H9 (cell line): Measurements from ENCODE around the gene LILRB3. TPM values are rescaled to one million over a fixed set of nuclear protein-coding genes. Genes with fewer than 3 reads are reported as not detected.
"Not testable (repeated sequence)": the region's sequence is repeated elsewhere in the genome, so short reads cannot be mapped to it uniquely, and the experiment has no call there.

Experiments
- DNase-seq: peaks from one replicate; pipeline ENCODE4 v3.0.0-alpha.2; 2017
- H2AFZ ChIP-seq: one replicate; pipeline ENCODE4 v1.6.1; 2013; ENCODE audit warnings: mild to moderate bottlenecking, low read length, control low read depth, moderate library complexity
- H2AK5ac ChIP-seq: 2 replicates; pipeline ENCODE4 v1.6.1; 2013; ENCODE audit warnings: low read length, control low read depth, mixed read lengths; ENCODE audit not compliant: insufficient read length
- H2BK120ac ChIP-seq: one replicate; pipeline ENCODE4 v1.6.1; 2013; ENCODE audit warnings: low read depth, mild to moderate bottlenecking, low read length, control low read depth, inconsistent platforms; ENCODE audit not compliant: poor library complexity, severe bottlenecking
- H2BK12ac ChIP-seq: 2 replicates; pipeline ENCODE4 v1.6.1; 2013; ENCODE audit warnings: low read length, control low read depth, mixed read lengths, low read depth; ENCODE audit not compliant: insufficient read length
- H2BK15ac ChIP-seq: 2 replicates; pipeline ENCODE4 v1.6.1; 2013; ENCODE audit warnings: low read depth, low read length, control low read depth
- H2BK20ac ChIP-seq: one replicate; pipeline ENCODE4 v1.6.1; 2013; ENCODE audit warnings: low read depth, mild to moderate bottlenecking, low read length, control low read depth, inconsistent platforms; ENCODE audit not compliant: poor library complexity, severe bottlenecking
- H2BK5ac ChIP-seq: 2 replicates; pipeline ENCODE4 v1.6.1; 2013; ENCODE audit warnings: low read length, control low read depth, mixed read lengths; ENCODE audit not compliant: insufficient read length
- H3K14ac ChIP-seq: 2 replicates; pipeline ENCODE4 v1.6.1; 2013; ENCODE audit warnings: low read length, control low read depth; ENCODE audit not compliant: insufficient read depth
- H3K18ac ChIP-seq: 2 replicates; pipeline ENCODE4 v1.6.1; 2013; ENCODE audit warnings: low read depth, mild to moderate bottlenecking, mixed read lengths, low read length, control low read depth; ENCODE audit not compliant: insufficient read length
- H3K23ac ChIP-seq: 2 replicates; pipeline ENCODE4 v1.6.1; 2013; ENCODE audit warnings: low read length, control low read depth, mixed read lengths, low read depth; ENCODE audit not compliant: insufficient read length
- H3K23me2 ChIP-seq: 2 replicates; pipeline ENCODE4 v1.6.1; 2013; ENCODE audit warnings: low read depth, mild to moderate bottlenecking, mixed read lengths, low read length, control low read depth; ENCODE audit not compliant: insufficient read length, poor library complexity, severe bottlenecking
- H3K27ac ChIP-seq: 2 replicates; pipeline ENCODE4 v1.5.1; 2013; ENCODE audit warnings: low read length, control low read depth, mixed read lengths, low read depth; ENCODE audit not compliant: insufficient read length
- H3K27me3 ChIP-seq: 2 replicates; pipeline ENCODE4 v1.6.1; 2013; ENCODE audit warnings: low read length, control low read depth, inconsistent platforms; ENCODE audit not compliant: insufficient read depth
- H3K4ac ChIP-seq: 2 replicates; pipeline ENCODE4 v1.6.1; 2013; ENCODE audit warnings: low read depth, mild to moderate bottlenecking, control low read depth, inconsistent platforms, low read length, moderate library complexity
- H3K4me1 ChIP-seq: 2 replicates; pipeline ENCODE4 v1.6.1; 2013; ENCODE audit warnings: low read length, control low read depth, inconsistent platforms; ENCODE audit not compliant: insufficient read depth
- H3K4me2 ChIP-seq: 2 replicates; pipeline ENCODE4 v1.6.1; 2013; ENCODE audit warnings: low read length, control low read depth, mixed read lengths; ENCODE audit not compliant: insufficient read length, insufficient read depth
- H3K56ac ChIP-seq: 2 replicates; pipeline ENCODE4 v1.6.1; 2013; ENCODE audit warnings: low read depth, mild to moderate bottlenecking, mixed read lengths, low read length, control low read depth; ENCODE audit not compliant: insufficient read length
- H3K79me1 ChIP-seq: 2 replicates; pipeline ENCODE4 v1.6.1; 2013; ENCODE audit warnings: low read depth, mild to moderate bottlenecking, moderate library complexity, low read length, control low read depth, inconsistent platforms; ENCODE audit not compliant: insufficient read depth, poor library complexity, severe bottlenecking
- H3K79me2 ChIP-seq: 2 replicates; pipeline ENCODE4 v1.6.1; 2013; ENCODE audit warnings: low read length, control low read depth, inconsistent platforms; ENCODE audit not compliant: insufficient read depth
- H3K9ac ChIP-seq: 2 replicates; pipeline ENCODE4 v1.6.1; 2013; ENCODE audit warnings: low read length, control low read depth, mixed read lengths; ENCODE audit not compliant: insufficient read length; ENCODE audit errors: extremely low read depth
- H3K9me3 ChIP-seq: one replicate; pipeline ENCODE4 v1.6.1; 2013; ENCODE audit warnings: low read depth, low read length, inconsistent platforms; ENCODE audit not compliant: control insufficient read depth
- H3T11ph ChIP-seq: one replicate; pipeline ENCODE4 v1.6.1; 2013; ENCODE audit warnings: mild to moderate bottlenecking, low read length, control low read depth, inconsistent platforms
- H4K20me1 ChIP-seq: one replicate; pipeline ENCODE4 v1.6.1; 2013; ENCODE audit not compliant: control insufficient read depth, insufficient read length, insufficient read depth
- H4K5ac ChIP-seq: 2 replicates; pipeline ENCODE4 v1.6.1; 2013; ENCODE audit warnings: low read depth, mild to moderate bottlenecking, mixed read lengths, low read length, control low read depth; ENCODE audit not compliant: insufficient read length
- H4K8ac ChIP-seq: replicated peaks from 2 replicates; pipeline ENCODE4 v1.6.1; 2013; ENCODE audit warnings: low read length, control low read depth, mixed read lengths, low read depth; ENCODE audit not compliant: insufficient read length
- H4K91ac ChIP-seq: 2 replicates; pipeline ENCODE4 v1.6.1; 2013; ENCODE audit warnings: low read depth, mild to moderate bottlenecking, moderate library complexity, mixed read lengths, low read length, control low read depth; ENCODE audit not compliant: insufficient read length
- H3K27ac Mint-ChIP-seq, 3 experiments: 2 replicates in 2 of 3; 3 replicates in 1 of 3; pipeline ENCODE4 v1.8.0; 2020 to 2021; ENCODE audit warnings: mixed read lengths in 3 of 3, mild to moderate bottlenecking in 1 of 3, moderate library complexity in 1 of 3
- H3K27me3 Mint-ChIP-seq: 2 replicates; pipeline ENCODE4 v1.8.0; 2021; ENCODE audit warnings: low read depth, mild to moderate bottlenecking, moderate library complexity, mixed read lengths
- H3K36me3 Mint-ChIP-seq, 3 experiments: 2 replicates in 2 of 3; 3 replicates in 1 of 3; pipeline ENCODE4 v1.8.0; 2020 to 2021; ENCODE audit warnings: low read depth in 3 of 3, mixed read lengths in 3 of 3; ENCODE audit not compliant: insufficient read depth in 1 of 3
- H3K4me1 Mint-ChIP-seq, 2 experiments: 2 replicates each; pipeline ENCODE4 v1.8.0; 2020; ENCODE audit warnings: mixed read lengths in 2 of 2
- H3K4me3 Mint-ChIP-seq, 2 experiments: 2 replicates in 1 of 2; 3 replicates in 1 of 2; pipeline ENCODE4 v1.8.0; 2020 to 2021; ENCODE audit warnings: mild to moderate bottlenecking in 2 of 2, mixed read lengths in 2 of 2, moderate library complexity in 1 of 2
- H3K9me3 Mint-ChIP-seq, 2 experiments: 2 replicates in 1 of 2; 3 replicates in 1 of 2; pipeline ENCODE4 v1.8.0; 2020; ENCODE audit warnings: mild to moderate bottlenecking in 2 of 2, mixed read lengths in 2 of 2, moderate library complexity in 1 of 2
- CTCF ChIP-seq: fragments of 200-600 bp; sonication (generic); conservative IDR thresholded peaks from 3 replicates; pipeline ENCODE4 v1.8.0; 2021; ENCODE audit warnings: antibody characterized with exemption, mild to moderate bottlenecking
- WGBS: extraction: QIAGEN DNeasy Blood & Tissue Kit; methylation state at CpG from one replicate; pipeline ENCODE4 v1.1.7; 2013; ENCODE audit warnings: missing lambda C conversion rate, low lambda C conversion rate, mixed read lengths; ENCODE audit not compliant: insufficient read length; ENCODE audit errors: extremely low coverage; 5-methylcytosine and 5-hydroxymethylcytosine counted together
- total RNA-seq: library from RNA; stranded (reverse); gene quantifications from 2 replicates; pipeline ENCODE4 v1.2.1, GENCODE V29; 2021

Gene LILRB3
- total RNA-seq, 1 experiment from 2014 or later = not detected

GRCh38 chr19:54196536-54196935, 26.3 kb downstream of the LILRB3 start:
- Histone ChIP-seq H3K4me1 (peaks cover 3% of the 10 kb centered on the region; the same call in 1 of the 2 replicates), H3K18ac (no peak overlapping the region), H3K27ac (no peak overlapping the region), H3K4ac (no peak overlapping the region), H3K56ac (no peak overlapping the region), H2BK20ac (no peak overlapping the region), H2BK5ac (no peak overlapping the region), H3K79me1 (peaks cover under 1% of the 10 kb centered on the region), H4K5ac (no peak overlapping the region), H3K4me2 (no peak overlapping the region), H2BK15ac (no peak overlapping the region), H3K27me3 (no peaks in the 10 kb centered on the region), H2BK120ac (no peak overlapping the region), H3K9me3 (no peaks in the 10 kb centered on the region), H4K91ac (no peak overlapping the region), H3T11ph (no peak overlapping the region), H3K9ac (no peak overlapping the region), H4K20me1 (no peaks in the 10 kb centered on the region), H3K23ac (no peak overlapping the region), H3K14ac (no peak overlapping the region), H4K8ac (no peak overlapping the region), H3K79me2 (peaks cover 8% of the 10 kb centered on the region; the same call in 1 of the 2 replicates), H2AFZ (no peak overlapping the region), H2BK12ac (no peak overlapping the region), H3K23me2 (peaks cover 10% of the 10 kb centered on the region), H2AK5ac (no peak overlapping the region)
- H3K9me3 Mint-ChIP-seq = no peaks in the 10 kb centered on the region
- TF ChIP-seq CTCF = no peak
- H3K4me1 Mint-ChIP-seq = peaks cover 12 to 23% of the 10 kb centered on the region in 2 experiments
- H3K27me3 Mint-ChIP-seq = no peaks in the 10 kb centered on the region; the same call in 1 of the 2 replicates
- no peak overlapping the region for H3K4me3 Mint-ChIP-seq
- peaks cover 30 to 56% (median 53%) of the 10 kb centered on the region in 3 experiments for H3K36me3 Mint-ChIP-seq
- no peak overlapping the region for H3K27ac Mint-ChIP-seq
- no peak for DNase-seq
- WGBS = no CpG with 5 or more reads among the region's 7 CpGs

GRCh38 chr19:54194463-54194862, 28.3 kb downstream of the LILRB3 start:
- H4K5ac ChIP-seq, H2AK5ac ChIP-seq, H3K79me2 ChIP-seq, H4K20me1 ChIP-seq, H3K27ac ChIP-seq, H3K9ac ChIP-seq, H4K91ac ChIP-seq, H3K4me2 ChIP-seq, H2AFZ ChIP-seq, H3T11ph ChIP-seq, H3K56ac ChIP-seq, H3K27me3 ChIP-seq, H3K23me2 ChIP-seq, H3K18ac ChIP-seq, H4K8ac ChIP-seq, H3K9me3 Mint-ChIP-seq, H3K4ac ChIP-seq, H2BK20ac ChIP-seq, H3K27me3 Mint-ChIP-seq, H2BK12ac ChIP-seq, H3K9me3 ChIP-seq, H3K4me1 ChIP-seq, DNase-seq, H2BK120ac ChIP-seq, H2BK5ac ChIP-seq, H3K79me1 ChIP-seq, H2BK15ac ChIP-seq, H3K14ac ChIP-seq, H3K23ac ChIP-seq, H3K4me3 Mint-ChIP-seq, H3K27ac Mint-ChIP-seq: not testable (repeated sequence)
- Mint-ChIP-seq H3K36me3 (peaks cover 20 to 49% (median 44%) of the 10 kb centered on the region in 3 experiments; a peak in 6 of 7 replicates), H3K4me1 (peaks cover 12 to 16% of the 10 kb centered on the region in 2 experiments)
- WGBS = no CpG with 5 or more reads among the region's 12 CpGs
